Neural cell (in vitro differentiated cells): ENCODE data around the gene SLCO1B3. TPM values are rescaled to one million over a fixed set of nuclear protein-coding genes. Genes with fewer than 3 reads are reported as not detected.

Experiments
- H2AFZ ChIP-seq: fragments of 200-600, 300-800 bp; sonication (generic), shearing (Covaris generic); 2 replicates; pipeline ENCODE4 v1.6.0; 2014; ENCODE audit warnings: low read depth, mild to moderate bottlenecking, antibody characterized with exemption, low read length, moderate library complexity
- H3F3A ChIP-seq: fragments of 200-600 bp; shearing (Covaris generic); 2 replicates; pipeline ENCODE4 v1.6.1; 2016; ENCODE audit warnings: mild to moderate bottlenecking, moderate library complexity, mixed read lengths, antibody characterized with exemption, low read length; ENCODE audit not compliant: insufficient read depth, poor library complexity, severe bottlenecking
- H3K27ac ChIP-seq: fragments of 200-600, 300-800 bp; sonication (generic), shearing (Covaris generic); 2 replicates; pipeline ENCODE4 v1.5.1; 2014; ENCODE audit warnings: mild to moderate bottlenecking, low read length, moderate library complexity
- H3K27me3 ChIP-seq: fragments of 300-800, 200-600 bp; sonication (generic), shearing (Covaris generic); 2 replicates; pipeline ENCODE4 v1.6.0; 2014; ENCODE audit warnings: mild to moderate bottlenecking, low read depth, low read length, moderate library complexity; ENCODE audit not compliant: insufficient read depth
- H3K36me3 ChIP-seq: fragments of 300-800, 200-600 bp; sonication (generic), shearing (Covaris generic); 2 replicates; pipeline ENCODE4 v1.5.1; 2014; ENCODE audit warnings: mild to moderate bottlenecking, antibody characterized with exemption, low read length, moderate library complexity; ENCODE audit not compliant: insufficient read depth
- H3K4me2 ChIP-seq: fragments of 300-800, 200-600 bp; sonication (generic), shearing (Covaris generic); 2 replicates; pipeline ENCODE4 v1.6.0; 2014; ENCODE audit warnings: mild to moderate bottlenecking, low read length
- H3K4me3 ChIP-seq: fragments of 300-800, 200-600 bp; sonication (generic), shearing (Covaris generic); 2 replicates; pipeline ENCODE4 v1.5.1; 2014; ENCODE audit warnings: mild to moderate bottlenecking, low read length, moderate library complexity
- H3K79me2 ChIP-seq: fragments of 200-600 bp; shearing (Covaris generic); replicated peaks from 2 replicates; pipeline ENCODE4 v1.6.0; 2014; ENCODE audit warnings: mild to moderate bottlenecking, low read length, moderate library complexity; ENCODE audit not compliant: insufficient read depth
- H3K9ac ChIP-seq: fragments of 300-800, 200-600 bp; sonication (generic), shearing (Covaris generic); 2 replicates; pipeline ENCODE4 v1.6.1; 2016; ENCODE audit warnings: mild to moderate bottlenecking, low read length, mixed read lengths
- H3K9me2 ChIP-seq: fragments of 200-600 bp; shearing (Covaris generic); 2 replicates; pipeline ENCODE4 v1.6.1; 2016; ENCODE audit warnings: mild to moderate bottlenecking, low read length, mixed read lengths; ENCODE audit not compliant: insufficient read depth
- H3K9me3 ChIP-seq: fragments of 200-600, 300-800 bp; sonication (generic), shearing (Covaris generic); 2 replicates; pipeline ENCODE4 v1.6.1; 2016; ENCODE audit warnings: mild to moderate bottlenecking, mixed run types, low read length, moderate library complexity, mixed read lengths
- H4K20me1 ChIP-seq: fragments of 200-600 bp; shearing (Covaris generic); 2 replicates; pipeline ENCODE4 v1.6.1; 2016; ENCODE audit warnings: mild to moderate bottlenecking, mixed run types; ENCODE audit not compliant: insufficient read depth
- EP300 ChIP-seq: fragments of 450-650 bp; conservative IDR thresholded peaks from 2 replicates; pipeline ENCODE4 v1.6.1; 2014; ENCODE audit warnings: antibody characterized with exemption, mild to moderate bottlenecking, moderate library complexity; ENCODE audit not compliant: poor library complexity, severe bottlenecking
- EZH2 ChIP-seq: fragments of 200-600, 300-800 bp; shearing (Covaris generic), sonication (generic); IDR thresholded peaks from 2 replicates; pipeline ENCODE4 v1.6.1; 2014; ENCODE audit warnings: antibody characterized with exemption, low read length, borderline replicate concordance, mild to moderate bottlenecking; ENCODE audit not compliant: insufficient read depth, poor library complexity, severe bottlenecking
- MXI1 ChIP-seq: fragments of 450-650 bp; conservative IDR thresholded peaks from 2 replicates; pipeline ENCODE4 v1.6.1; 2014; ENCODE audit warnings: antibody characterized with exemption, mild to moderate bottlenecking; ENCODE audit not compliant: poor library complexity, severe bottlenecking
- POLR2AphosphoS5 ChIP-seq: IDR thresholded peaks from 2 replicates; pipeline ENCODE4 v1.6.1; 2012
- RAD21 ChIP-seq: fragments of 450-650 bp; conservative IDR thresholded peaks from 2 replicates; pipeline ENCODE4 v1.6.1; 2014; ENCODE audit warnings: antibody characterized with exemption, mild to moderate bottlenecking, moderate library complexity
- SMC3 ChIP-seq: fragments of 450-650 bp; conservative IDR thresholded peaks from 2 replicates; pipeline ENCODE4 v1.6.1; 2014; ENCODE audit warnings: antibody characterized with exemption, mild to moderate bottlenecking, moderate library complexity; ENCODE audit not compliant: poor library complexity
- TAF1 ChIP-seq: IDR thresholded peaks from 2 replicates; pipeline ENCODE4 v1.6.1; 2012; ENCODE audit warnings: low read depth
- polyA plus RNA-seq: library from polyadenylated mRNA; depleted of rRNA; stranded (reverse); fragments of >200 nt; gene quantifications from 2 replicates; pipeline ENCODE4 v1.2.3, GENCODE V29; 2014
- TF ChIP-seq, protein P1 (sequence below): fragments of 450-650 bp; IDR thresholded peaks from 2 replicates; pipeline ENCODE4 v1.5.1; 2014; ENCODE audit warnings: antibody characterized with exemption, mild to moderate bottlenecking, moderate library complexity; ENCODE audit not compliant: poor library complexity, severe bottlenecking
- TF ChIP-seq, protein P2 (sequence below): IDR thresholded peaks from 2 replicates; pipeline ENCODE4 v1.6.1; 2012; ENCODE audit warnings: borderline replicate concordance

The SLCO1B3 gene
- polyA plus RNA-seq, 1 donor from 2014 or later = not detected

DNA sequence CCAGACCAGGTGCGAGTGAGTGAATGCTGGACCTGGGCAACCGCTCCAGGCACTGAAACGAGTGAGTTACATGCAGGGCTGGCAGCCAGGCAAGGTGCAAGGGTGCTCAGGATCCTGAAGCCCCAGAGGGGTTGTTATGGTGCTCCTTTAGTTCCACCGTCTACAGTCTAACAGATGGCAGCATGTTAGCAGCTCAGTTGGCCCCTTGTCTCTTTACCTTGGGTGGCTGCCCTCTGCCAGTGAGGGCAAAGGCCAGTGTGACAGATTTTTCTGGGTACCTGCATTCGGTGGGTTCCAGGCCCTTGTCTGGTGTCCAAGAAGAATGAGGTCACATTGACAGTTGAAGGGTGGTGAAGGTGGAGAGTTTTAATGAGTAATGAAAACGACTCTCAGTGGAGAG is 106.8 kb downstream of the SLCO1B3 start:
- H3K79me2 ChIP-seq = no peaks in the 10 kb centered on the region
- no peaks in the 10 kb centered on the region for H3K36me3 ChIP-seq
- no peak overlapping the region for H2AFZ ChIP-seq
- no peaks in the 10 kb centered on the region for H3K9me3 ChIP-seq
- H3K9me2 ChIP-seq = no peaks in the 10 kb centered on the region
- no peaks in the 10 kb centered on the region for H3K27me3 ChIP-seq
- TF ChIP-seq, protein P1, sequence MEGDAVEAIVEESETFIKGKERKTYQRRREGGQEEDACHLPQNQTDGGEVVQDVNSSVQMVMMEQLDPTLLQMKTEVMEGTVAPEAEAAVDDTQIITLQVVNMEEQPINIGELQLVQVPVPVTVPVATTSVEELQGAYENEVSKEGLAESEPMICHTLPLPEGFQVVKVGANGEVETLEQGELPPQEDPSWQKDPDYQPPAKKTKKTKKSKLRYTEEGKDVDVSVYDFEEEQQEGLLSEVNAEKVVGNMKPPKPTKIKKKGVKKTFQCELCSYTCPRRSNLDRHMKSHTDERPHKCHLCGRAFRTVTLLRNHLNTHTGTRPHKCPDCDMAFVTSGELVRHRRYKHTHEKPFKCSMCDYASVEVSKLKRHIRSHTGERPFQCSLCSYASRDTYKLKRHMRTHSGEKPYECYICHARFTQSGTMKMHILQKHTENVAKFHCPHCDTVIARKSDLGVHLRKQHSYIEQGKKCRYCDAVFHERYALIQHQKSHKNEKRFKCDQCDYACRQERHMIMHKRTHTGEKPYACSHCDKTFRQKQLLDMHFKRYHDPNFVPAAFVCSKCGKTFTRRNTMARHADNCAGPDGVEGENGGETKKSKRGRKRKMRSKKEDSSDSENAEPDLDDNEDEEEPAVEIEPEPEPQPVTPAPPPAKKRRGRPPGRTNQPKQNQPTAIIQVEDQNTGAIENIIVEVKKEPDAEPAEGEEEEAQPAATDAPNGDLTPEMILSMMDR = no peak
- TF ChIP-seq EZH2 (no peak), MXI1 (no peak), POLR2AphosphoS5 (no peak), RAD21 (no peak), SMC3 (no peak), EP300 (no peak), TAF1 (no peak)
- TF ChIP-seq, protein P2, sequence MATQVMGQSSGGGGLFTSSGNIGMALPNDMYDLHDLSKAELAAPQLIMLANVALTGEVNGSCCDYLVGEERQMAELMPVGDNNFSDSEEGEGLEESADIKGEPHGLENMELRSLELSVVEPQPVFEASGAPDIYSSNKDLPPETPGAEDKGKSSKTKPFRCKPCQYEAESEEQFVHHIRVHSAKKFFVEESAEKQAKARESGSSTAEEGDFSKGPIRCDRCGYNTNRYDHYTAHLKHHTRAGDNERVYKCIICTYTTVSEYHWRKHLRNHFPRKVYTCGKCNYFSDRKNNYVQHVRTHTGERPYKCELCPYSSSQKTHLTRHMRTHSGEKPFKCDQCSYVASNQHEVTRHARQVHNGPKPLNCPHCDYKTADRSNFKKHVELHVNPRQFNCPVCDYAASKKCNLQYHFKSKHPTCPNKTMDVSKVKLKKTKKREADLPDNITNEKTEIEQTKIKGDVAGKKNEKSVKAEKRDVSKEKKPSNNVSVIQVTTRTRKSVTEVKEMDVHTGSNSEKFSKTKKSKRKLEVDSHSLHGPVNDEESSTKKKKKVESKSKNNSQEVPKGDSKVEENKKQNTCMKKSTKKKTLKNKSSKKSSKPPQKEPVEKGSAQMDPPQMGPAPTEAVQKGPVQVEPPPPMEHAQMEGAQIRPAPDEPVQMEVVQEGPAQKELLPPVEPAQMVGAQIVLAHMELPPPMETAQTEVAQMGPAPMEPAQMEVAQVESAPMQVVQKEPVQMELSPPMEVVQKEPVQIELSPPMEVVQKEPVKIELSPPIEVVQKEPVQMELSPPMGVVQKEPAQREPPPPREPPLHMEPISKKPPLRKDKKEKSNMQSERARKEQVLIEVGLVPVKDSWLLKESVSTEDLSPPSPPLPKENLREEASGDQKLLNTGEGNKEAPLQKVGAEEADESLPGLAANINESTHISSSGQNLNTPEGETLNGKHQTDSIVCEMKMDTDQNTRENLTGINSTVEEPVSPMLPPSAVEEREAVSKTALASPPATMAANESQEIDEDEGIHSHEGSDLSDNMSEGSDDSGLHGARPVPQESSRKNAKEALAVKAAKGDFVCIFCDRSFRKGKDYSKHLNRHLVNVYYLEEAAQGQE = no peak
- no peak overlapping the region for H3K9ac ChIP-seq
- H3K4me3 ChIP-seq = no peak overlapping the region
- no peaks in the 10 kb centered on the region for H3F3A ChIP-seq
- no peaks in the 10 kb centered on the region for H4K20me1 ChIP-seq
- H3K27ac ChIP-seq = no peak overlapping the region
- no peak overlapping the region for H3K4me2 ChIP-seq

DNA sequence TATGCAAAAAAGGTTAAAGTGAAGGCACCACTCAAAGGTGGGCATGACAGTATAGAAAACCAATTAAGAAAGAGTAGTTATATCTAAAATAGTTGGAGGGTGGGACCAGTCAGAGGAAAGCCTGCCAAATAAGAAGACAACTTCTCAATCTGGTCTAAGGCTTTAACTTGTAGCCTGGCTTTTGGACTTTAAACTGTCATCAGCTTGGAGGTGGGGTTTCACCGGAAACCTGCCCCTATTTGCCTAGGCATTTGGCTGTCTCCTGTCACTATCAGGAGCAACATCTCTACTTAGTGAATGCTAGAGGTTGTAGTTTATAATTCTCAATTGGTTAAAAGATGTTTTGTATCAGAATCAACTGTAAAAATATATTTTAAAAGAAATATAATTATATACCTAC is 107.3 kb downstream of the SLCO1B3 start:
- no peak for TF ChIP-seq TAF1
- TF ChIP-seq RAD21 = no peak
- TF ChIP-seq, protein P1 = no peak
- TF ChIP-seq EZH2 = no peak
- TF ChIP-seq EP300 = no peak
- TF ChIP-seq MXI1 = no peak
- TF ChIP-seq, protein P2 = no peak
- no peak for TF ChIP-seq POLR2AphosphoS5
- no peak for TF ChIP-seq SMC3

More for the DNA sequence above, 107.3 kb downstream of the SLCO1B3 start:
- Histone ChIP-seq H3K27me3 (no peaks in the 10 kb centered on the region), H3K9me3 (no peaks in the 10 kb centered on the region), H2AFZ (no peak overlapping the region), H3K4me3 (no peak overlapping the region), H3K36me3 (no peaks in the 10 kb centered on the region), H3K9ac (no peak overlapping the region), H4K20me1 (no peaks in the 10 kb centered on the region), H3F3A (no peaks in the 10 kb centered on the region), H3K79me2 (no peaks in the 10 kb centered on the region), H3K4me2 (no peak overlapping the region), H3K27ac (no peak overlapping the region), H3K9me2 (no peaks in the 10 kb centered on the region)
